Measurements from ENCODE around the gene KRTAP20-1.

KRTAP20-1 gene

GRCh38 chr21:30646904-30647414, 30.7 kb downstream of the KRTAP20-1 start:
- no peak for DNase-seq

- no peak for DNase-seq
These were observed 36.7 kb downstream of the KRTAP20-1 start for GRCh38 chr21:30652891-30653290.

All from inflammatory macrophage (primary cell).